Nephron (organoid): ENCODE data around the gene ZNF550.
"Not testable (repeated sequence)": the region's sequence is repeated elsewhere in the genome, so short reads cannot be mapped to it uniquely, and the experiment has no call there.

Experiments
- H3K27ac Mint-ChIP-seq, 3 experiments: 2 replicates each; pipeline ENCODE4 v1.8.0; 2020; ENCODE audit warnings: mixed read lengths in 3 of 3, mild to moderate bottlenecking in 2 of 3, moderate library complexity in 1 of 3
- H3K27me3 Mint-ChIP-seq: 2 replicates; pipeline ENCODE4 v1.8.0; 2021; ENCODE audit warnings: low read depth, mild to moderate bottlenecking, moderate library complexity, mixed read lengths
- H3K36me3 Mint-ChIP-seq: 2 replicates; pipeline ENCODE4 v1.8.0; 2020; ENCODE audit warnings: low read depth, mixed read lengths
- H3K4me1 Mint-ChIP-seq: 2 replicates; pipeline ENCODE4 v1.8.0; 2020; ENCODE audit warnings: mixed read lengths
- H3K4me3 Mint-ChIP-seq, 3 experiments: 2 replicates each; pipeline ENCODE4 v1.8.0; 2020; ENCODE audit warnings: mild to moderate bottlenecking in 3 of 3, mixed read lengths in 3 of 3, moderate library complexity in 2 of 3
- H3K9me3 Mint-ChIP-seq: 2 replicates; pipeline ENCODE4 v1.8.0; 2020; ENCODE audit warnings: mixed read lengths
- CTCF ChIP-seq, 3 experiments: fragments of 200-600 bp; sonication (generic); IDR thresholded peaks; one replicate each; pipeline ENCODE4 v1.5.0; 2021; ENCODE audit warnings: antibody characterized with exemption in 3 of 3; ENCODE audit not compliant: unreplicated experiment in 3 of 3

Gene ZNF550

DNA sequence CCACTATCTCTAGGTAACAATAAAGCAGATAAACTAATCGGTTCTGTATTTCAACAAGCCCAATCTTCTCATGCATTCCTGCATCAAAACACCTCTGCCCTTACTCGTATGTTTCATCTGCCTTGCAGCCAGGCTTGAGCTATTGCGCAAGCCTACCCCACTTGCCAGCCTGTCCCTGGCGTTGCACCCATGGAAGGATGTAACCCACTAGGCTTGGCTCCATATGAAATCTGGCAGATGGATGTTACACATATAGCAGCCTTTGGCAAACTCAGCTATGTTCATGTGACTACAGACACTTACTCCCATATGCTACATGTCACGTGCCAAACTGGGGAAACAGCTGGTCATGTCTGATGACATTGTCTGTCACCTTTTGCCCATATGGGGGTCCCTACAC, 44.4 kb downstream of the ZNF550 start:
- Mint-ChIP-seq H3K36me3 (peaks cover 61% of the 10 kb centered on the region), H3K27ac (no peak overlapping the region), H3K4me1 (no peaks in the 10 kb centered on the region), H3K27me3 (peaks cover 4% of the 10 kb centered on the region), H3K4me3 (no peak overlapping the region), H3K9me3 (peaks cover 60% of the 10 kb centered on the region)
- no peak for TF ChIP-seq CTCF (IDR thresholded peaks at IDR 0.05; ENCODE audit: unreplicated experiment in 3 of 3)

DNA sequence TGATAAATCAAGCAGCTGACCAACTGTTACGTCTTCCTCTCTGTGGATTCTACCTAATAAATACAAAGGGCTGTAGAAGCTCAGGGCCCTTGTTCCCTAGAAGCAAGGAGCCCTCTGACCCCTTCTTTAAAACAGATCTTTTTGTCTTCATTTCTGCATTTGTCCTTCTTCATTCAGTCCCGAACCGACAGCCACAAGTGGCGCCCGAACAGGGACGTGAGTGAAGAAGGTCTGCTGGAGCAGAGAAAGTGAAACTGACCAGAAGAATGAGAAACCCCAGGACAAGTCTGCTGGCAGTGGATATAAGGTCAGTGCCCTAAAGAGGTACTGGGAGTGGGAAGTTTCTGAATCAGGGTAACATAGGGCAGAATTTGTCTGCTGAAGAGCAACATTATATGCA, 46.8 kb downstream of the ZNF550 start:
- no peak overlapping the region for H3K27ac Mint-ChIP-seq
- no peaks in the 10 kb centered on the region for H3K4me1 Mint-ChIP-seq
- H3K36me3 Mint-ChIP-seq, result peaks cover 81% of the 10 kb centered on the region
- H3K27me3 Mint-ChIP-seq, result peaks cover 4% of the 10 kb centered on the region
- H3K4me3 Mint-ChIP-seq, result no peak overlapping the region
- peaks cover 69% of the 10 kb centered on the region for H3K9me3 Mint-ChIP-seq
- TF ChIP-seq CTCF (IDR thresholded peaks at IDR 0.05; ENCODE audit: unreplicated experiment in 3 of 3), result no peak

DNA sequence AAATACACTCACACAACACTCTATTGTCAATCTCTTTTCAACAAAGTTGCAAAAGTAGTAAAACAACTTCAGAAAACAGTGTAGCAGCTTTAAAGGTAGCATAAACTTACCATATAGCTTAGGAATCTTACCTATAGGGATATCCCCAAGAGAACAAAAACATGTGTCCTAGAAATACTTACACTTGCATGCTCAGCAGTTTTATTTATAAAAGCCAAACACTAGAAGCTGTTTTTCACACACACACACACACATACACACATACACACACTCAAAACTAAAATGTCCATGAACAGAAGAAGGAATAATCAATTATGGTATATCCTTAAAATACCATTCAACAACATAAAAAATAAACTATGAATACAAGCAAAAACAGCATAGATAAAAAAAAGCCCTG, 48.2 kb downstream of the ZNF550 start:
- Mint-ChIP-seq H3K9me3 (peaks cover 72% of the 10 kb centered on the region), H3K36me3 (peaks cover 87% of the 10 kb centered on the region)
- no peak for TF ChIP-seq CTCF (IDR thresholded peaks at IDR 0.05; ENCODE audit: unreplicated experiment in 3 of 3)

DNA sequence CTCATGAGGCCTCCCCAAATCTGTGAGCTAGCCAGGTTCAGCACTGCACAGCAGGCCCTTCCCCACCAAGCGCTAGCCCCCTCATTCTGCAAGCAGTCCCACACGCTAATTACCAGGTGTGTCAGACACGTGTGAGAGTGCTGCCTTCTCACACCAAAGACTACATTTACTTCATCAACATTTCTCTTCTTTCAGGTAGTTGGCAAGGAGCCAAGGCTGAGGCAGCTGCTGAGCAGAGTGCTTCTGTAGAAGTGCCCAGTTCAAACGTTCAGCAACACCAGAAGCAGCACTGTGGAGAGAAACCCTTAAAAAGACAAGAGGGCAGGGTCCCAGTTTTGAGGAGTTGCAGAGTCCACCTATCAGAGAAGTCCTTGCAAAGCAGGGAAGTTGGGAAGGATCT, 53.5 kb downstream of the ZNF550 start:
- H3K27ac Mint-ChIP-seq, result no peak overlapping the region
- no peak overlapping the region for H3K4me3 Mint-ChIP-seq
- peaks cover 93% of the 10 kb centered on the region for H3K36me3 Mint-ChIP-seq
- H3K9me3 Mint-ChIP-seq, result peaks cover 72% of the 10 kb centered on the region
- peaks cover under 1% of the 10 kb centered on the region for H3K4me1 Mint-ChIP-seq
- TF ChIP-seq CTCF (IDR thresholded peaks at IDR 0.05; ENCODE audit: unreplicated experiment in 3 of 3), result no peak
- H3K27me3 Mint-ChIP-seq, result no peaks in the 10 kb centered on the region

More for the DNA sequence above, 48.2 kb downstream of the ZNF550 start:
- H3K27me3 Mint-ChIP-seq, result peaks cover 4% of the 10 kb centered on the region
- no peak overlapping the region for H3K4me3 Mint-ChIP-seq
- H3K27ac Mint-ChIP-seq, result no peak overlapping the region
- no peaks in the 10 kb centered on the region for H3K4me1 Mint-ChIP-seq

- H3K4me3 Mint-ChIP-seq, result peak overlapping the region; percentile 78 to 86 (median 86)
- peaks cover 14% of the 10 kb centered on the region for H3K4me1 Mint-ChIP-seq
- H3K27me3 Mint-ChIP-seq, result not testable (repeated sequence)
- peaks cover 70% of the 10 kb centered on the region for H3K36me3 Mint-ChIP-seq
- H3K27ac Mint-ChIP-seq, result peak overlapping the region in 2 of 3 experiments; percentile 3 to 56
- H3K9me3 Mint-ChIP-seq, result peaks cover 63% of the 10 kb centered on the region
These were observed 59.3 kb downstream of the ZNF550 start for GRCh38 chr19:57500400-57500799.

DNA sequence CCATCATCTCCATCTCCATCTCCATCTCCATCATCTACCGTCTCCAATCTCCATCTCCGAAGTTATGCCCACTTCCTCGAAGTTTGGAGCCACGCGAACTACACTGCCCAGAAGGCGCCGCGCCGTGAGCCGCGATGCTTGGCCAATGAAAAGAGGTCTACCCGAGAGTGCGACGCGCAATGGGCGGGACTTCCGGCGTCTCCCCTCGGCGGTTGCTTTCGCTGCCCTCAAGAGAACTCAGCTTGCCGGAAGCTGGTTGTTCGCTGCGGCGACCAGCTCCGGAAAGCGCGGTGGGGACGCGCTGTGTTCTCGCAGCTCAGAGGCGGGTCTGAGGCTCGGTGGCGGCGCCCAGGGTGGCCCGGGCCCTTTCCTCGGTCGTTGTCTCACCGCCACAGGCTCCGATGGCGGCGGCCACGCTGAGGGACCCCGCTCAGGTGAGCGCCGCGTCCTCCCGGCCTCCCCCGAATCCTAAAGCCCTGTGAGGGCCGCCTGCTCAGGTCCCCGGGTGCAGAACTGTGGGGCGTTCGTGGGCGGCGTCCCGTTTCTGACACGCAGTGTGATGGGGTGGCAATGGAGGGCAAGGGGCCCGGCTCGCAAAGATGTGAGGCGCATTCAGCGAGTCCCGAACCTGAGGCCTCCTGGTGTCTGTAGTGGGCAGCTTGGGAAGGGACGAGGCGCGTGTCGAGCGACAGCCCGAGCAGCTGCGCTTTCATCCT, 59.8 kb downstream of the ZNF550 start, which contains the start of gene ZNF773:
Gene ZNF773, plus strand, starts transcription at position 259 of the 716 bp plus-strand sequence. Its CDS starts 143 bp downstream, at position 402.
- H3K27me3 Mint-ChIP-seq, result not testable (repeated sequence)
- H3K36me3 Mint-ChIP-seq, result peaks cover 70% of the 10 kb centered on the region
- peaks cover 64% of the 10 kb centered on the region for H3K9me3 Mint-ChIP-seq
- H3K27ac Mint-ChIP-seq, result peak within 1 kb of the TSS; percentile 0 to 56 (median 3)
- H3K4me1 Mint-ChIP-seq, result peaks cover 14% of the 10 kb centered on the region
- peak within 1 kb of the TSS; percentile 78 to 86 (median 86) for H3K4me3 Mint-ChIP-seq

GRCh38 chr19:57499332-57499679, 60.4 kb downstream of the ZNF550 start:
- H3K9me3 Mint-ChIP-seq, result peaks cover 67% of the 10 kb centered on the region
- H3K27me3 Mint-ChIP-seq, result not testable (repeated sequence)
- peaks cover 14% of the 10 kb centered on the region for H3K4me1 Mint-ChIP-seq
- H3K4me3 Mint-ChIP-seq, result peak overlapping the region; percentile 29 to 80 (median 78)
- H3K36me3 Mint-ChIP-seq, result peaks cover 70% of the 10 kb centered on the region
- peak overlapping the region in 1 of 3 experiments; percentile 0 for H3K27ac Mint-ChIP-seq

GRCh38 chr19:57488299-57488644, 71.4 kb downstream of the ZNF550 start:
- Mint-ChIP-seq H3K9me3 (peaks cover 65% of the 10 kb centered on the region), H3K36me3 (peaks cover 67% of the 10 kb centered on the region), H3K4me3 (peak overlapping the region; percentile 79 to 83 (median 81)), H3K4me1 (peaks cover 12% of the 10 kb centered on the region)
- not testable (repeated sequence) for H3K27me3 Mint-ChIP-seq, H3K27ac Mint-ChIP-seq

- Mint-ChIP-seq H3K36me3 (peaks cover 61% of the 10 kb centered on the region), H3K4me3 (peak within 1 kb of the TSS; percentile 81 to 83 (median 83)), H3K27ac (peak within 1 kb of the TSS in 1 of 3 experiments; percentile 3), H3K4me1 (peaks cover 12% of the 10 kb centered on the region), H3K9me3 (peaks cover 59% of the 10 kb centered on the region)
- H3K27me3 Mint-ChIP-seq, result not testable (repeated sequence)
These were observed 72.0 kb downstream of the ZNF550 start, which contains the start of gene ZNF419 for GRCh38 chr19:57487477-57488298. Gene ZNF419 (plus strand): TSS chr19:57487750. CDS start chr19:57487951, 201 bp downstream.
